ENCODE measurements around the gene GHR. TPM values are rescaled to one million over a fixed set of nuclear protein-coding genes. Genes with fewer than 3 reads are reported as not detected.

GHR gene
- polyA plus RNA-seq, 3 donors, result not detected

DNA sequence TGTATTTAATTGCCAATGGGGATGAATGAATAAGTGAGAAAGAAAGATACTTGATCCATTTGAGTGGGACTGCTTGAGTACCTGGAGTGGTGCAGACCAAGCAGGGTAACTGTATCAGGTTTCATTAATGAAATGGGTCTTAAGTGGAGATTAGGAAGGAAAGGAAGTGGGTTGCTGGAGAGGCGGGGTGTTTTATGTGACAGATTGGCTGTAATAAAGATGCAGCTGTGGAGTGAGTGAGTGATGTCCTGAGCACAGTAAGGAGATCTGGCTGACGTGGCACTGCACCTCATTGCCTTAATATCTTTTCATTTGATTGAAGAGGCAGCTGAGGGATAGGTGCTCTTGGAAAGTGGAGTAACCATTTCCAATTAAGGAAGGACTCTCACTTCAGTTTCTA, 172.4 kb downstream of the GHR start:
- DNase-seq, result no peak
- Mint-ChIP-seq H3K9me3 (no peaks in the 10 kb centered on the region), H3K27ac (peak overlapping the region in 1 of 7 donors; percentile 1), H3K36me3 (no peaks in the 10 kb centered on the region), H3K27me3 (ENCODE audit: low read depth in 3 of 3) (peaks cover 0 to 2% (median 0%) of the 10 kb centered on the region in 3 donors), H3K4me1 (peaks cover 36% of the 10 kb centered on the region), H3K4me3 (no peak overlapping the region)
- Histone ChIP-seq H3K79me2 (ENCODE audit: insufficient read depth, low read length) (no peaks in the 10 kb centered on the region), H3K4me1 (ENCODE audit: control insufficient read depth in 1 of 2, insufficient read depth in 2 of 2, low read length in 2 of 2) (peaks cover 32 to 34% of the 10 kb centered on the region in 2 donors), H3K9ac (ENCODE audit: insufficient read depth, low read length, poor library complexity, severe bottlenecking) (no peak overlapping the region), H3K36me3 (replicated peaks in 1 of 2; ENCODE audit: control insufficient read depth in 1 of 2, insufficient read depth in 2 of 2, low read length in 2 of 2) (no peaks in the 10 kb centered on the region), H3K27me3 (ENCODE audit: control insufficient read depth in 2 of 2, insufficient read depth in 2 of 2, low read length in 2 of 2) (no peaks in the 10 kb centered on the region), H3K4me2 (replicated peaks; ENCODE audit: extremely low read depth, low read length, poor library complexity, severe bottlenecking) (no peak overlapping the region), H4K20me1 (ENCODE audit: insufficient read depth, low read length) (no peaks in the 10 kb centered on the region), H3K9me3 (replicated peaks in 1 of 2; ENCODE audit: control insufficient read depth in 1 of 2, insufficient read depth in 1 of 2, low read length in 2 of 2) (no peaks in the 10 kb centered on the region), H2AFZ (ENCODE audit: insufficient read depth, low read depth, low read length, poor library complexity, severe bottlenecking) (no peak overlapping the region), H3K27ac (ENCODE audit: low read depth in 1 of 2, low read length in 2 of 2) (no peak overlapping the region), H3K4me3 (replicated peaks in 1 of 3; ENCODE audit: low read depth in 2 of 3, low read length in 3 of 3) (no peak overlapping the region)
- intact Hi-C loops (cut with micrococcal nuclease), result no loop called here
- no peak for TF ChIP-seq CTCF (IDR thresholded peaks at IDR 0.05)
- 34% methylated on average over 2 of the region's 2 CpGs for WGBS (ENCODE audit: insufficient coverage)

DNA sequence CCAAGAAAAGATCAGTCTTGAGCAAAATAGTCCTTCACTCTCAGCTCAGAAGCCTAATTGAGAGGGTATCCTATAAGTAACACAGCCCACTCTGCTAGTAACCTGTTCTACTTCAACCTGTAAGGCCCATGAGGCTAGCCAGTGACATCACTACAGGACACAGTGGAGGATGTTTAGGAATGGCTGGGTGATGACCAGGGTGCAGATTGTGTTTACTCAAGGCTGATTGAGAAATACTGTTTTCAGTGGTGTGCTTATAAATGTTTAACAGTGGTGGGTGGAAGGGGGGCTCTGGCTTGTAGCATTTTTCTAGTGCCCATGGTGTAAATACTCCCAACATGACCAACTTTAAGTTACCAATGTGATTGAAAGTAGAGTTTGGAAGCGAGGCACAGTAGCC, 173.6 kb downstream of the GHR start:
- DNase-seq, result no peak
- Histone ChIP-seq H3K79me2 (ENCODE audit: insufficient read depth, low read length) (no peaks in the 10 kb centered on the region), H3K4me3 (replicated peaks in 1 of 3; ENCODE audit: low read depth in 2 of 3, low read length in 3 of 3) (no peak overlapping the region), H3K9me3 (replicated peaks in 1 of 2; ENCODE audit: control insufficient read depth in 1 of 2, insufficient read depth in 1 of 2, low read length in 2 of 2) (no peaks in the 10 kb centered on the region), H3K27me3 (ENCODE audit: control insufficient read depth in 2 of 2, insufficient read depth in 2 of 2, low read length in 2 of 2) (no peaks in the 10 kb centered on the region), H3K4me2 (replicated peaks; ENCODE audit: extremely low read depth, low read length, poor library complexity, severe bottlenecking) (no peak overlapping the region), H3K4me1 (ENCODE audit: control insufficient read depth in 1 of 2, insufficient read depth in 2 of 2, low read length in 2 of 2) (peaks cover 20 to 22% of the 10 kb centered on the region in 2 donors), H3K9ac (ENCODE audit: insufficient read depth, low read length, poor library complexity, severe bottlenecking) (no peak overlapping the region), H3K36me3 (replicated peaks in 1 of 2; ENCODE audit: control insufficient read depth in 1 of 2, insufficient read depth in 2 of 2, low read length in 2 of 2) (no peaks in the 10 kb centered on the region), H4K20me1 (ENCODE audit: insufficient read depth, low read length) (no peaks in the 10 kb centered on the region), H3K27ac (ENCODE audit: low read depth in 1 of 2, low read length in 2 of 2) (no peak overlapping the region), H2AFZ (ENCODE audit: insufficient read depth, low read depth, low read length, poor library complexity, severe bottlenecking) (no peak overlapping the region)
- no peaks in the 10 kb centered on the region for H3K9me3 Mint-ChIP-seq
- H3K36me3 Mint-ChIP-seq, result no peaks in the 10 kb centered on the region
- H3K27me3 Mint-ChIP-seq (ENCODE audit: low read depth in 3 of 3), result peaks cover 0 to 2% (median 0%) of the 10 kb centered on the region in 3 donors
- intact Hi-C loops (cut with micrococcal nuclease), result no loop called here
- peaks cover 24% of the 10 kb centered on the region for H3K4me1 Mint-ChIP-seq
- H3K4me3 Mint-ChIP-seq, result no peak overlapping the region
- WGBS (ENCODE audit: insufficient coverage), result no CpG with 5 or more reads among the region's 1 CpG
- no peak for TF ChIP-seq CTCF (IDR thresholded peaks at IDR 0.05)
- no peak overlapping the region for H3K27ac Mint-ChIP-seq
